Body of pancreas (tissue), 4 donors: ENCODE measurements around the gene IGF1R.

Source experiments
- CTCF ChIP-seq, 7 experiments: fragments of 450-650 bp in 4 of 7; fragments of 200-600 bp in 3 of 7; sonication (generic) in 3 of 7; IDR thresholded peaks; one replicate each; pipeline ENCODE4 v1.5.1; 2016 to 2019; ENCODE audit warnings: antibody characterized with exemption in 7 of 7
- POLR2A ChIP-seq, 3 donors: fragments of 450-650 bp; IDR thresholded peaks; one replicate each; pipeline ENCODE4 v1.6.1; 2016; ENCODE audit warnings: antibody characterized with exemption in 3 of 3, mild to moderate bottlenecking in 2 of 3

GRCh38 chr15:98986281-98986680 lies 337.9 kb downstream of the IGF1R start:
- no peak for TF ChIP-seq CTCF (IDR thresholded peaks at IDR 0.05)
- no peak for TF ChIP-seq POLR2A (IDR thresholded peaks at IDR 0.05)
